Measurements from ENCODE around the gene PTPRN2.

Gene PTPRN2

GRCh38 chr7:158401826-158402225, 185.8 kb downstream of the PTPRN2 start:
- ChIA-PET POLR2A (no interaction called here), CTCF (no interaction called here)
- TF ChIP-seq LEF1 (IDR thresholded peaks at IDR 0.05; ENCODE audit: borderline replicate concordance) (no peak), BHLHE40 (IDR thresholded peaks at IDR 0.05; ENCODE audit: borderline replicate concordance) (no peak), L3MBTL2 (conservative IDR thresholded peaks at IDR 0.05) (no peak), ZNF384 (IDR thresholded peaks at IDR 0.05) (no peak), NFRKB (IDR thresholded peaks at IDR 0.05) (no peak), ARNT (IDR thresholded peaks at IDR 0.05) (no peak), FOXK2 (IDR thresholded peaks at IDR 0.05) (no peak), FOXM1 (IDR thresholded peaks at IDR 0.05; ENCODE audit: borderline replicate concordance) (no peak), SP1 (IDR thresholded peaks at IDR 0.05) (no peak), FOXA1 (IDR thresholded peaks at IDR 0.05) (no peak), ELF4 (IDR thresholded peaks at IDR 0.05) (no peak), TARDBP (IDR thresholded peaks at IDR 0.05) (no peak), SUZ12 (IDR thresholded peaks at IDR 0.05) (no peak), PKNOX1 (IDR thresholded peaks at IDR 0.05) (no peak), CTBP1 (IDR thresholded peaks at IDR 0.05; ENCODE audit: borderline replicate concordance) (no peak), HDGF (IDR thresholded peaks at IDR 0.05; ENCODE audit: borderline replicate concordance) (no peak)
- DNase-seq (ENCODE audit: extremely low spot score), result no peak

GRCh38 chr7:158401295-158401694, 186.3 kb downstream of the PTPRN2 start:
- DNase-seq (ENCODE audit: extremely low spot score), result no peak
- ChIA-PET POLR2A (no interaction called here), CTCF (no interaction called here)
- TF ChIP-seq HDGF (IDR thresholded peaks at IDR 0.05; ENCODE audit: borderline replicate concordance) (no peak), CTBP1 (IDR thresholded peaks at IDR 0.05; ENCODE audit: borderline replicate concordance) (no peak), BHLHE40 (IDR thresholded peaks at IDR 0.05; ENCODE audit: borderline replicate concordance) (no peak), TARDBP (IDR thresholded peaks at IDR 0.05) (no peak), FOXM1 (IDR thresholded peaks at IDR 0.05; ENCODE audit: borderline replicate concordance) (no peak), FOXK2 (IDR thresholded peaks at IDR 0.05) (no peak), SUZ12 (IDR thresholded peaks at IDR 0.05) (no peak), SP1 (IDR thresholded peaks at IDR 0.05) (no peak), FOXA1 (IDR thresholded peaks at IDR 0.05) (no peak), NFRKB (IDR thresholded peaks at IDR 0.05) (no peak), ARNT (IDR thresholded peaks at IDR 0.05) (no peak), ELF4 (IDR thresholded peaks at IDR 0.05) (no peak), ZNF384 (IDR thresholded peaks at IDR 0.05) (no peak), L3MBTL2 (conservative IDR thresholded peaks at IDR 0.05) (no peak), PKNOX1 (IDR thresholded peaks at IDR 0.05) (no peak), LEF1 (IDR thresholded peaks at IDR 0.05; ENCODE audit: borderline replicate concordance) (no peak)

GRCh38 chr7:158400601-158401225, 186.9 kb downstream of the PTPRN2 start:
- CTCF ChIA-PET, result no interaction called here
- TF ChIP-seq ARNT (IDR thresholded peaks at IDR 0.05) (no peak), FOXA1 (IDR thresholded peaks at IDR 0.05) (no peak), HDGF (IDR thresholded peaks at IDR 0.05; ENCODE audit: borderline replicate concordance) (no peak), NFRKB (IDR thresholded peaks at IDR 0.05) (no peak), BHLHE40 (IDR thresholded peaks at IDR 0.05; ENCODE audit: borderline replicate concordance) (no peak), SUZ12 (IDR thresholded peaks at IDR 0.05) (no peak), CTBP1 (IDR thresholded peaks at IDR 0.05; ENCODE audit: borderline replicate concordance) (no peak), ZNF384 (IDR thresholded peaks at IDR 0.05) (no peak), SP1 (IDR thresholded peaks at IDR 0.05) (no peak), L3MBTL2 (conservative IDR thresholded peaks at IDR 0.05) (no peak), TARDBP (IDR thresholded peaks at IDR 0.05) (no peak), FOXM1 (IDR thresholded peaks at IDR 0.05; ENCODE audit: borderline replicate concordance) (no peak)
- POLR2A ChIA-PET, result no interaction called here
- no peak for DNase-seq (ENCODE audit: extremely low spot score)

- TF ChIP-seq CTBP1 (IDR thresholded peaks at IDR 0.05; ENCODE audit: borderline replicate concordance) (no peak), TARDBP (IDR thresholded peaks at IDR 0.05) (no peak), FOXM1 (IDR thresholded peaks at IDR 0.05; ENCODE audit: borderline replicate concordance) (no peak), HDGF (IDR thresholded peaks at IDR 0.05; ENCODE audit: borderline replicate concordance) (no peak), ARNT (IDR thresholded peaks at IDR 0.05) (no peak), FOXA1 (IDR thresholded peaks at IDR 0.05) (no peak), NFRKB (IDR thresholded peaks at IDR 0.05) (no peak), L3MBTL2 (conservative IDR thresholded peaks at IDR 0.05) (no peak), ZNF384 (IDR thresholded peaks at IDR 0.05) (no peak), ELF4 (IDR thresholded peaks at IDR 0.05) (no peak), SUZ12 (IDR thresholded peaks at IDR 0.05) (no peak), PKNOX1 (IDR thresholded peaks at IDR 0.05) (no peak), SP1 (IDR thresholded peaks at IDR 0.05) (no peak), BHLHE40 (IDR thresholded peaks at IDR 0.05; ENCODE audit: borderline replicate concordance) (no peak), FOXK2 (IDR thresholded peaks at IDR 0.05) (no peak), LEF1 (IDR thresholded peaks at IDR 0.05; ENCODE audit: borderline replicate concordance) (no peak)
- CTCF ChIA-PET, result no interaction called here
- POLR2A ChIA-PET, result no interaction called here
- no peak for DNase-seq (ENCODE audit: extremely low spot score)
Observed at GRCh38 chr7:158399762-158400161, 187.9 kb downstream of the PTPRN2 start.

GRCh38 chr7:158398750-158399149, 188.9 kb downstream of the PTPRN2 start:
- no peak for DNase-seq (ENCODE audit: extremely low spot score)
- TF ChIP-seq SP1 (IDR thresholded peaks at IDR 0.05) (no peak), BHLHE40 (IDR thresholded peaks at IDR 0.05; ENCODE audit: borderline replicate concordance) (no peak), ARNT (IDR thresholded peaks at IDR 0.05) (no peak), SUZ12 (IDR thresholded peaks at IDR 0.05) (no peak), FOXM1 (IDR thresholded peaks at IDR 0.05; ENCODE audit: borderline replicate concordance) (no peak), L3MBTL2 (conservative IDR thresholded peaks at IDR 0.05) (no peak)
- ChIA-PET POLR2A (no interaction called here), CTCF (no interaction called here)

GRCh38 chr7:158397885-158398284, 189.7 kb downstream of the PTPRN2 start:
- POLR2A ChIA-PET, result no interaction called here
- CTCF ChIA-PET, result no interaction called here
- no peak for DNase-seq (ENCODE audit: extremely low spot score)
- TF ChIP-seq L3MBTL2 (conservative IDR thresholded peaks at IDR 0.05) (no peak), SUZ12 (IDR thresholded peaks at IDR 0.05) (no peak), BHLHE40 (IDR thresholded peaks at IDR 0.05; ENCODE audit: borderline replicate concordance) (no peak), SP1 (IDR thresholded peaks at IDR 0.05) (no peak), HDGF (IDR thresholded peaks at IDR 0.05; ENCODE audit: borderline replicate concordance) (no peak), ARNT (IDR thresholded peaks at IDR 0.05) (no peak), NFRKB (IDR thresholded peaks at IDR 0.05) (no peak), FOXA1 (IDR thresholded peaks at IDR 0.05) (no peak), ZNF384 (IDR thresholded peaks at IDR 0.05) (no peak), FOXM1 (IDR thresholded peaks at IDR 0.05; ENCODE audit: borderline replicate concordance) (no peak), PKNOX1 (IDR thresholded peaks at IDR 0.05) (no peak)
